Urothelium cell line (cell line): ENCODE results near the gene ISL2.
"Not testable (repeated sequence)": the region's sequence is repeated elsewhere in the genome, so short reads cannot be mapped to it uniquely, and the experiment has no call there.

Source experiments
- DNase-seq: peaks from one replicate; pipeline ENCODE4 v3.0.0; 2011; ENCODE audit warnings: low spot score, mixed read lengths
- FAIRE-seq: peaks from 2 replicates; lab custom pipeline; 2011; peaks lifted over from hg19 to GRCh38; lab: Jason Lieb, UNC

ISL2 gene

GRCh38 chr15:76336254-76337058, at the start of gene ISL2:
Gene ISL2 (plus strand): TSS chr15:76336773. CDS start chr15:76336884, 111 bp downstream.
- FAIRE-seq (peak; percentile 95), DNase-seq (peak; percentile 98)

GRCh38 chr15:76289582-76289981, 47.0 kb upstream of the ISL2 start:
- FAIRE-seq (no peak), DNase-seq (no peak)

GRCh38 chr15:76293361-76293760, 43.2 kb upstream of the ISL2 start:
- FAIRE-seq, result no peak
- no peak for DNase-seq

- not testable (repeated sequence) for FAIRE-seq, DNase-seq
Observed at GRCh38 chr15:76294463-76294862, 42.1 kb upstream of the ISL2 start.

- no peak for DNase-seq
- no peak for FAIRE-seq
Observed at GRCh38 chr15:76296849-76297248, 39.7 kb upstream of the ISL2 start.

- not testable (repeated sequence) for FAIRE-seq, DNase-seq
Observed at GRCh38 chr15:76297951-76298350, 38.6 kb upstream of the ISL2 start.

GRCh38 chr15:76298986-76299385, 37.6 kb upstream of the ISL2 start:
- DNase-seq (no peak), FAIRE-seq (no peak)

- FAIRE-seq, result no peak
Observed at GRCh38 chr15:76299786-76300185, 36.8 kb upstream of the ISL2 start.

GRCh38 chr15:76303909-76304308, 32.7 kb upstream of the ISL2 start:
- FAIRE-seq, result no peak
- DNase-seq, result no peak

More at GRCh38 chr15:76299786-76300185, 36.8 kb upstream of the ISL2 start:
- no peak for DNase-seq

- DNase-seq (no peak), FAIRE-seq (no peak)
Observed at GRCh38 chr15:76309601-76310330, 26.8 kb upstream of the ISL2 start.

GRCh38 chr15:76310475-76311099, 26.0 kb upstream of the ISL2 start:
- DNase-seq (no peak), FAIRE-seq (no peak)

- peak; percentile 13 for FAIRE-seq
- peak; percentile 100 for DNase-seq
Observed at GRCh38 chr15:76311100-76311953, 25.2 kb upstream of the ISL2 start, which contains the start of gene ETFA. Gene ETFA (minus strand): TSS chr15:76311469. CDS start chr15:76311388, 81 bp downstream.

- FAIRE-seq (no peak), DNase-seq (peak; percentile 24)
Observed at GRCh38 chr15:76312540-76313174, 23.9 kb upstream of the ISL2 start.

GRCh38 chr15:76313175-76313567, 23.4 kb upstream of the ISL2 start:
- FAIRE-seq, result not testable (repeated sequence)

GRCh38 chr15:76313731-76314130, 22.8 kb upstream of the ISL2 start:
- DNase-seq, result no peak

More at GRCh38 chr15:76313175-76313567, 23.4 kb upstream of the ISL2 start:
- DNase-seq, result not testable (repeated sequence)

GRCh38 chr15:76320012-76320411, 16.6 kb upstream of the ISL2 start:
- DNase-seq (no peak), FAIRE-seq (no peak)

More at GRCh38 chr15:76313731-76314130, 22.8 kb upstream of the ISL2 start:
- FAIRE-seq, result no peak

- no peak for FAIRE-seq
Observed at GRCh38 chr15:76321171-76321570, 15.4 kb upstream of the ISL2 start.

GRCh38 chr15:76321602-76322001, 15.0 kb upstream of the ISL2 start:
- FAIRE-seq (no peak), DNase-seq (no peak)

More at GRCh38 chr15:76321171-76321570, 15.4 kb upstream of the ISL2 start:
- DNase-seq, result no peak

- FAIRE-seq, result no peak
- no peak for DNase-seq
Observed at GRCh38 chr15:76324066-76324465, 12.5 kb upstream of the ISL2 start.

GRCh38 chr15:76325704-76326103, 10.9 kb upstream of the ISL2 start:
- DNase-seq (no peak), FAIRE-seq (no peak)
